HFFc6 (cell line): ENCODE data around the gene CFAP107. TPM values are rescaled to one million over a fixed set of nuclear protein-coding genes. Genes with fewer than 3 reads are reported as not detected.

ENCODE experiments used
- DNase-seq: peaks from one replicate; pipeline ENCODE4 v3.0.0-alpha.2; 2018
- H3K27ac Mint-ChIP-seq: 2 replicates; pipeline ENCODE4 v1.8.0; 2020; ENCODE audit warnings: mild to moderate bottlenecking, mixed read lengths
- H3K27me3 Mint-ChIP-seq: 2 replicates; pipeline ENCODE4 v1.8.0; 2021; ENCODE audit warnings: mild to moderate bottlenecking, moderate library complexity, mixed read lengths; ENCODE audit not compliant: insufficient read depth
- H3K36me3 Mint-ChIP-seq: 2 replicates; pipeline ENCODE4 v1.8.0; 2021; ENCODE audit warnings: low read depth, mixed read lengths
- H3K4me1 Mint-ChIP-seq: 2 replicates; pipeline ENCODE4 v1.8.0; 2020; ENCODE audit warnings: low read depth, mixed read lengths
- H3K4me3 Mint-ChIP-seq: 2 replicates; pipeline ENCODE4 v1.8.0; 2020; ENCODE audit warnings: mild to moderate bottlenecking, moderate library complexity, mixed read lengths
- H3K9me3 Mint-ChIP-seq: 2 replicates; pipeline ENCODE4 v1.8.0; 2020; ENCODE audit warnings: mild to moderate bottlenecking, mixed read lengths
- total RNA-seq, 6 experiments: library from RNA; stranded (reverse); fragmentation: NEBNext Ultra II Directional; extraction: Animal tissue kit (Norgen Biotek cat#: 25700); gene quantifications; 2 replicates in 1 of 6; 3 replicates in 5 of 6; pipeline ENCODE4 v1.2.3, GENCODE V29; 2021
- TF ChIP-seq, protein P1 (sequence below): fragments of 200-600 bp; sonication (generic); IDR thresholded peaks from 2 replicates; pipeline ENCODE4 v1.5.0; 2021; ENCODE audit warnings: antibody characterized with exemption, mild to moderate bottlenecking

Gene CFAP107
- total RNA-seq, 6 experiments from 2014 or later: not detected

DNA sequence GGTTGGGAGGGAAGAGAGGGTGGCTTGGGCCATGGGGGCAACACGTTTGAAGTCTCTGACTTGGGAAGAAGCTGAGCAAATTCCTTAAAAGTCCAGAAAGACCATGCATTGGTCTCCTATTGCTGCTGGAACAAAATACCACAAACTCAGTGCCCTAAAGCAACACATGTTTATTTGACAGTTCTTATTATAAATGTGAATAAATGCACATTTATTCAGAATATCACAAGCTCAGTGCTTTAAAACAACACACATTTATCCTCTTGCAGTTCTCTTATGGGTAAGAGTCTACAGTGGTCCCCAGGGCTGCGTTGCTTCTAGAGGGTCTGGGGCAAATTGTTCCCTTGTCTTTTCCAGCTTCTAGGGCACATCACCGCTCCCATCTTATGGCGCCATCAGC, 17.5 kb downstream of the CFAP107 start:
- H3K27me3 Mint-ChIP-seq: peaks cover 1% of the 10 kb centered on the region

DNA sequence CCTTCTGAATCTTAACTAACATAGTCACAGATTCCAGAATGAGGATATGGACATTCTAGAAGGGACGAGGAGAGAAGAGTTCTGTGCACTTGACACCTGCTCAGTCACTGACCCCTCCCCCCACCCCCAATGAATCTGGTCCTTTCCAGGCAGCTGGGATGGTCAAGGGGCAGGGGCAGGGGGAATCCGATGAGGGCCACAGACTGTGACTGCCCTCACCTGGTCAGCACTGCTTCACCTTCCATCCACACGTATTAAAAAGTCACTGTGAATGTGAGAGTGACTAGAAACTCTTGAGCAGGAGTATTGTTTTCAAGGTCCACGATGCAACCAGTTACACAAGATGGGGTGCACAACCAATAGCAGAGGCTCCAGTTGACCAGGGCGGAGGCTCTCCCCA, 18.0 kb downstream of the CFAP107 start:
- Mint-ChIP-seq H3K4me3 (no peak overlapping the region), H3K27me3 (peaks cover 1% of the 10 kb centered on the region), H3K4me1 (no peaks in the 10 kb centered on the region), H3K36me3 (no peaks in the 10 kb centered on the region; the same call in 1 of the 2 replicates), H3K27ac (no peak overlapping the region), H3K9me3 (peaks cover 26% of the 10 kb centered on the region)
- no peak for DNase-seq
- TF ChIP-seq, protein P1, sequence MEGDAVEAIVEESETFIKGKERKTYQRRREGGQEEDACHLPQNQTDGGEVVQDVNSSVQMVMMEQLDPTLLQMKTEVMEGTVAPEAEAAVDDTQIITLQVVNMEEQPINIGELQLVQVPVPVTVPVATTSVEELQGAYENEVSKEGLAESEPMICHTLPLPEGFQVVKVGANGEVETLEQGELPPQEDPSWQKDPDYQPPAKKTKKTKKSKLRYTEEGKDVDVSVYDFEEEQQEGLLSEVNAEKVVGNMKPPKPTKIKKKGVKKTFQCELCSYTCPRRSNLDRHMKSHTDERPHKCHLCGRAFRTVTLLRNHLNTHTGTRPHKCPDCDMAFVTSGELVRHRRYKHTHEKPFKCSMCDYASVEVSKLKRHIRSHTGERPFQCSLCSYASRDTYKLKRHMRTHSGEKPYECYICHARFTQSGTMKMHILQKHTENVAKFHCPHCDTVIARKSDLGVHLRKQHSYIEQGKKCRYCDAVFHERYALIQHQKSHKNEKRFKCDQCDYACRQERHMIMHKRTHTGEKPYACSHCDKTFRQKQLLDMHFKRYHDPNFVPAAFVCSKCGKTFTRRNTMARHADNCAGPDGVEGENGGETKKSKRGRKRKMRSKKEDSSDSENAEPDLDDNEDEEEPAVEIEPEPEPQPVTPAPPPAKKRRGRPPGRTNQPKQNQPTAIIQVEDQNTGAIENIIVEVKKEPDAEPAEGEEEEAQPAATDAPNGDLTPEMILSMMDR: no peak

More for the DNA sequence above, 17.5 kb downstream of the CFAP107 start:
- H3K36me3 Mint-ChIP-seq: no peaks in the 10 kb centered on the region; the same call in 1 of the 2 replicates
- peaks cover 26% of the 10 kb centered on the region for H3K9me3 Mint-ChIP-seq
- DNase-seq: no peak
- TF ChIP-seq, protein P1: no peak
- H3K4me3 Mint-ChIP-seq: no peak overlapping the region
- H3K4me1 Mint-ChIP-seq: no peaks in the 10 kb centered on the region
- no peak overlapping the region for H3K27ac Mint-ChIP-seq

DNA sequence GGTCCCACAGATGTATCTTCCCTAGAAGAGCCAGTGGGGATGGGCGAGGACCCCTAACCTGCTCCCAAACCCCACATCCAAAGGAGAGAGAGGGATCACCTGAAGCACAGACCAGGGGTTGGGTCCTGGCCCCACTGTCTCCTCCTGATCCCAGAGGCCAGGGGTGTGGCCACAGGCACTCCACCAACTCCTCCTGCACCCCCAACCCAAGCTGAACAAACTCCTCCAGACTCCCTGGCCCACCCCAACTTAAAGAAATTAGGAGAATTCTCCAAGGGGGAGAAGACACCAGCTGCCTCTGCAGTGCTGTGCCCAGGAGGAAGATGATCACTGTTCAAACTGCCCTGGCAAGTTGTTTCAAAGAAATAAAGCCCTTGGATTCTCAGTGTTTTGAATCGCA, 23.0 kb downstream of the CFAP107 start:
- H3K36me3 Mint-ChIP-seq: no peaks in the 10 kb centered on the region
- peaks cover 2% of the 10 kb centered on the region; the same call in 1 of the 2 replicates for H3K27me3 Mint-ChIP-seq
- TF ChIP-seq, protein P1: no peak
- no peak overlapping the region for H3K27ac Mint-ChIP-seq
- DNase-seq: no peak
- no peak overlapping the region for H3K4me3 Mint-ChIP-seq
- no peaks in the 10 kb centered on the region for H3K4me1 Mint-ChIP-seq
- H3K9me3 Mint-ChIP-seq: peaks cover 51% of the 10 kb centered on the region

DNA sequence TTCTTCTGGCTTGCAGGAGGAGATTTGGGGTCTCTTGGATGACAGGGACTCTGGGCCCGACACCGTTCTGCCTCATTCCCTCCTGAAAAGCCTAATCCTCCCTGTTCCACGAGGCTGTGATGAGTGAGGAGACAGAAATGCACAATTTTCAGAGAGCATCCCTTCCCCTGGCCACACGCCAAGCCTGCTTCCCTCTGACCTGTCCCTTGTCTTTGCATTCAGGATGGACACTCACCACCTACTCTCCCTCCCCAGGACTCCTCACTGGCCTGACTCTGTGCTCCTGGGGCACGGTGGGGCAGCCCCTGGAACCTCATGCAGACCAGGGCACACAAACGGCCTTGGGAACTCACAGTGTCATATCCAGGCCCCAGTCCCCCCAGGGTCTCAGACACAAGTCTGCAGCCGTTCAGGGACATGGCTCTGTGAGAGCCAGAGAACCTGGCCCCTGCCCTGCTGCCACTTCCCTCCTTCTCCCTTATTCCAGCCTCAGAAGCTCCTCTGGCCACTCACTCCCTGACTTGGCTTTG, 24.0 kb downstream of the CFAP107 start:
- TF ChIP-seq, protein P1: no peak
- DNase-seq: no peak
- Mint-ChIP-seq H3K27ac (no peak overlapping the region), H3K9me3 (peaks cover 61% of the 10 kb centered on the region), H3K4me1 (no peaks in the 10 kb centered on the region), H3K27me3 (peaks cover 2% of the 10 kb centered on the region; the same call in 1 of the 2 replicates), H3K4me3 (no peak overlapping the region), H3K36me3 (no peaks in the 10 kb centered on the region)

DNA sequence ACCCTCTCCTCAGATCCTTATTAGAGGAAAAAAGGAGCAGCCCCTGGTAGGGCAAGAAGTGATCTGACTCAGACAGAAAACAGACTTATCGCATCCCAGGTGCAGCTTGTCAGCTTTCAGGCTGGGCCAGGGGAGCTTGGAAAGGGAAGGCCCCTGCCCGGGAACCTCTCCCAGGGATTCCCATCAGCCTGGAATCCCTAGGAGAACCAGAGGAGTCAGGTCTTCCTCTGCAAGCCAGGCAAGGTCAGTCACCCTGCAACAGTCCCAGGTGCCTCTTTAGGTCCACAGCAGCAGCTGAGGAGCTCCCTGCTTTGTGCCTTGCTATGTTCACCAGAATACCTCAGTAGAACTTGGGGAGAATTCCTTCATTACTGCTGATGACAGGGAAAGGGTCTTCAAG, 24.6 kb downstream of the CFAP107 start:
- peaks cover 2% of the 10 kb centered on the region; the same call in 1 of the 2 replicates for H3K27me3 Mint-ChIP-seq
- TF ChIP-seq, protein P1: no peak
- no peaks in the 10 kb centered on the region for H3K36me3 Mint-ChIP-seq
- no peaks in the 10 kb centered on the region for H3K4me1 Mint-ChIP-seq
- no peak overlapping the region for H3K4me3 Mint-ChIP-seq
- H3K9me3 Mint-ChIP-seq: peaks cover 67% of the 10 kb centered on the region
- DNase-seq: no peak
- no peak overlapping the region for H3K27ac Mint-ChIP-seq
